ENCODE data around the gene CTDSPL. TPM values are rescaled to one million over a fixed set of nuclear protein-coding genes. Genes with fewer than 3 reads are reported as not detected.
A peak's percentile ranks its signal among the peaks of the same experiment; 100 is the strongest.

CTDSPL gene
- total RNA-seq, 1 experiment from 2014 or later = not detected

DNA sequence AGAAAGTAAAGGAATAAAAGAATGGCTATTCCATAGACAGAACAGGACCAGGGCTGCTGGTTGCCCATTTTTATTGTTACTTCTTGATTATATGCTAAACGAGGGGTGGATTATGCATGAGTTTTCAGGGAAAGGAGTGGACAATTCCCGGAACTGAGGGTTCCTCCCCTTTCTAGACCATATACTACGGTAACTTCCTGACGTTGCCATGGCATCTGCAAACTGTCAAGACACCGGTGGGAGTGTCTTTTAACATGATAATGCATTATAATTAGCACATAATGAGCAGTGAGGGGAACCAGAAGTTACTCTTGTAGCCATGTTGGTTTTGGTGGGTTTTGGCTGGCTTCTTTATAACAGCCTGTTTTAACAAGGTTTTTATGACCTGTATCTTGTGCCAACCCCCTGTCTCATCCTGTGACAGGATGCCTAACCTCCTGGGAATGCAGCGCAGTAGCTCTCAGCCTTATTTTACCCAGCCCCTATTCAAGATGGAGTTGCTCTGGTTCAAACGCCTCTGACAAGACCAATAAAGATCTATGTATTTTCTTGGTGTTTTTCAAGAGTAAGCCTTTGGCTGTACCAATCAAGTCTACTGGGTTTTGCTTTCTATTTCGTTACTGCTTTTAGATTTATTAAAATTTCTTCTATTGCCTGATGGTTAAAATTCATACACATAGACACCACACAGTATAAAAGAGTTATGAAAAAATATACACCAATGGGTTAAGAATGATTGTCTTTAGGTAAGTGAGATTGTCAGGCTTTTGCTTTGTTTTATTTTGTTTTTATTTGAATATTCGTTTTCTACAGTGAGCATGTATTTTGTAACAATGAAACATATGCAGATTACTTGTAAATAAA, 37.4 kb upstream of the CTDSPL start:
- Histone ChIP-seq H3K27ac (ENCODE audit: low read length) (no peak overlapping the region), H3K36me3 (ENCODE audit: insufficient read depth, low read length) (no peaks in the 10 kb centered on the region), H3K9me2 (replicated peaks; ENCODE audit: insufficient read depth, low read length) (no peaks in the 10 kb centered on the region), H3K9me3 (ENCODE audit: low read length) (no peaks in the 10 kb centered on the region), H3K4me3 (ENCODE audit: low read length) (no peak overlapping the region), H2AFZ (ENCODE audit: low read length) (no peak overlapping the region), H4K20me1 (ENCODE audit: insufficient read depth, low read depth, low read length) (no peaks in the 10 kb centered on the region), H3K79me2 (ENCODE audit: low read length) (no peaks in the 10 kb centered on the region), H3K9ac (ENCODE audit: low read length) (no peak overlapping the region), H3K4me2 (ENCODE audit: low read depth, low read length, poor library complexity, severe bottlenecking) (no peak overlapping the region), H3K27me3 (ENCODE audit: low read length) (no peaks in the 10 kb centered on the region), H3K4me1 (ENCODE audit: low read length) (no peaks in the 10 kb centered on the region)
- DNase-seq = no peak

DNA sequence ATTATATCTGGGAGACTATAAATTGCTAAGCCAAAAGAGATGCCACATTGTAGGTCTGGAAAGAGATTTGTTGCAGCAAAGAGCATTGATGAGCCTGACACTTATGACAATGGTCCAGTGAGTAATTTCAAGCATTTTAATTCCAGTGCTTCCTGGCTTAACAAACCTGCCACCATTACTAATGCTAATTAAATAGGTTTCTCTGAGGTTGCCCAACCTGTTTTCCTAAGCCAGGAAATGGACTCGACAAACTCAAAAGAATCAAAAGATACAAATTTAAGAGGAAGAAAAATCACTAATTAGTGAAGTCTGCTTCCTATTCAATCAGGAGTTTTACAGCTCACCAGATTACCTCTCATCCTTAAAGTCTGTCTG, 36.7 kb upstream of the CTDSPL start:
- no peaks in the 10 kb centered on the region for H3K36me3 ChIP-seq (ENCODE audit: insufficient read depth, low read length)
- H3K9ac ChIP-seq (ENCODE audit: low read length) = no peak overlapping the region
- H2AFZ ChIP-seq (ENCODE audit: low read length) = no peak overlapping the region
- H4K20me1 ChIP-seq (ENCODE audit: insufficient read depth, low read depth, low read length) = no peaks in the 10 kb centered on the region
- H3K4me3 ChIP-seq (ENCODE audit: low read length) = no peak overlapping the region
- no peak overlapping the region for H3K4me2 ChIP-seq (ENCODE audit: low read depth, low read length, poor library complexity, severe bottlenecking)
- H3K9me3 ChIP-seq (ENCODE audit: low read length) = no peaks in the 10 kb centered on the region
- H3K9me2 ChIP-seq (replicated peaks; ENCODE audit: insufficient read depth, low read length) = no peaks in the 10 kb centered on the region
- no peaks in the 10 kb centered on the region for H3K79me2 ChIP-seq (ENCODE audit: low read length)
- H3K27me3 ChIP-seq (ENCODE audit: low read length) = no peaks in the 10 kb centered on the region
- H3K27ac ChIP-seq (ENCODE audit: low read length) = no peak overlapping the region
- DNase-seq = no peak
- H3K4me1 ChIP-seq (ENCODE audit: low read length) = no peaks in the 10 kb centered on the region

DNA sequence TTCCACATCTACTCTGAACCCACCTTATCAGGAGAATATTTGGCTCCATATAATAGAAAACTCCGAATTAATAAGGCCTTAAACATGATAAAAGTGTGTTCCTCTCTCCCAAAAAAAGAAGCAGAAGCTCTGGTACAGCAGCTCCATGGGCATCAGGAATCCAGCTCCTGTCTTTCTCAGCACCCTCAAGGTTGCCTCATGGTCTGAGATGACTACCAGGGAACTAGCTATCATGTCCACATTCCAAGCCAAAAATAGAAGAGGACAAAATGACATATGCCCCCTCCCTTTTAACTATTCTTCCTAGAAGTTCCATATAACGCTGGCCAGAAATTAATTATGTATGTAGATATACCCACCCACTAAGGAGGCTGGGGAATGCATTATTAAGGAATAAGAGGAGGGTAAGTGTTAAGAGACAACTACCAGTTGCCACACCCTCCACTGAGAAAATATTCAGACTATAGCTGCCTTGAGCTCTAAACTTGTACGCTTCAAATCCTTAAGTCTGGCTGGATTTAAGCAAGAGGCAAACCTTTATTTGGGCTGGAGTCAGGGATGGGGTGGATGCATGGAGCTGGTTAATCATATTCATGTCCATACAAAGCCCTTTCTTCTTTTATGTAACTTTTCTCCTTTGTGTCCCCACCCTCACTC, 35.8 kb upstream of the CTDSPL start:
- no peaks in the 10 kb centered on the region for H4K20me1 ChIP-seq (ENCODE audit: insufficient read depth, low read depth, low read length)
- H3K4me2 ChIP-seq (ENCODE audit: low read depth, low read length, poor library complexity, severe bottlenecking) = no peak overlapping the region
- no peaks in the 10 kb centered on the region for H3K9me3 ChIP-seq (ENCODE audit: low read length)
- no peak overlapping the region for H2AFZ ChIP-seq (ENCODE audit: low read length)
- H3K9ac ChIP-seq (ENCODE audit: low read length) = no peak overlapping the region
- no peaks in the 10 kb centered on the region for H3K27me3 ChIP-seq (ENCODE audit: low read length)
- H3K36me3 ChIP-seq (ENCODE audit: insufficient read depth, low read length) = no peaks in the 10 kb centered on the region
- no peak overlapping the region for H3K27ac ChIP-seq (ENCODE audit: low read length)
- H3K4me1 ChIP-seq (ENCODE audit: low read length) = no peaks in the 10 kb centered on the region
- no peaks in the 10 kb centered on the region for H3K9me2 ChIP-seq (replicated peaks; ENCODE audit: insufficient read depth, low read length)
- H3K79me2 ChIP-seq (ENCODE audit: low read length) = no peaks in the 10 kb centered on the region
- DNase-seq = no peak
- H3K4me3 ChIP-seq (ENCODE audit: low read length) = no peak overlapping the region

DNA sequence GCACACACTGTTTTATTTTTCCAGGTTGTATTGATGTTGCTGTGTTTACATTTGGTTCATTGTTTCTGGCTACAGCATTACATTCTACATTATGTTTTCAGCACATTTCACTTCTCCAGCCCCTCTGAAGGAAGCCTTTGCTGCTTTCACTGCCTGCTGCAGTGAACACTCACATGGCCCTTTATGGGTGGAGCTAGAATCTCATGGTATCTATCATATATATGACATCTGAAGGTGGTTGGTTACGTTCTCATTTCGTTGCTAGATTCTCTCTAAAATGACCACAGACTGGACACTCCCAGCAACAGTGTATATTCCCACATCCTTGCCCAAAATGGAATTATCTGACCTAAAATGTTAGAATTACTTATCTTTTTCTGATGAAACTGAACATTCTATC, 35.2 kb upstream of the CTDSPL start:
- Histone ChIP-seq H3K4me3 (ENCODE audit: low read length) (no peak overlapping the region), H3K79me2 (ENCODE audit: low read length) (no peaks in the 10 kb centered on the region), H3K4me2 (ENCODE audit: low read depth, low read length, poor library complexity, severe bottlenecking) (no peak overlapping the region), H3K9me2 (replicated peaks; ENCODE audit: insufficient read depth, low read length) (no peaks in the 10 kb centered on the region), H3K4me1 (ENCODE audit: low read length) (no peaks in the 10 kb centered on the region), H3K9ac (ENCODE audit: low read length) (no peak overlapping the region), H3K36me3 (ENCODE audit: insufficient read depth, low read length) (no peaks in the 10 kb centered on the region), H3K27ac (ENCODE audit: low read length) (no peak overlapping the region), H3K27me3 (ENCODE audit: low read length) (no peaks in the 10 kb centered on the region), H4K20me1 (ENCODE audit: insufficient read depth, low read depth, low read length) (no peaks in the 10 kb centered on the region), H2AFZ (ENCODE audit: low read length) (no peak overlapping the region), H3K9me3 (ENCODE audit: low read length) (no peaks in the 10 kb centered on the region)
- DNase-seq = no peak

DNA sequence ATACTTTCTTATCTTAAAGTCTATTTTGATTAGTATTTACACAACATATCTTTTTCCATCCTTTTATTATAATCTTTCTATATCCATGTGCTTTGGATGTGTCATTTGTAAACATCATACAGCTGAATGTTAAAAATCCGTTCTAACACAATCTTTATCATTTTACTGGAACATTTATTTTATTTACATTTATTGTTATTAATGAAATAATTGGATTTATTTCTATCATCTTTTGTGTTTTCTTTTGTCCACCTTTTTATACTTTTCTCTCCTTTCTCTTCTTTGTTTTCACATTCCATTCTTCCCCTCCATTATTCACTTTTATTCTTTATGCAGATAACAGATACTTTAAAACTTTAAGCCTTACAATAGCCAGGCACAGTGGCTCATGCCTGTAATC, 34.7 kb upstream of the CTDSPL start:
- no peak for DNase-seq
- Histone ChIP-seq H3K4me1 (ENCODE audit: low read length) (no peaks in the 10 kb centered on the region), H3K27me3 (ENCODE audit: low read length) (no peaks in the 10 kb centered on the region)

DNA sequence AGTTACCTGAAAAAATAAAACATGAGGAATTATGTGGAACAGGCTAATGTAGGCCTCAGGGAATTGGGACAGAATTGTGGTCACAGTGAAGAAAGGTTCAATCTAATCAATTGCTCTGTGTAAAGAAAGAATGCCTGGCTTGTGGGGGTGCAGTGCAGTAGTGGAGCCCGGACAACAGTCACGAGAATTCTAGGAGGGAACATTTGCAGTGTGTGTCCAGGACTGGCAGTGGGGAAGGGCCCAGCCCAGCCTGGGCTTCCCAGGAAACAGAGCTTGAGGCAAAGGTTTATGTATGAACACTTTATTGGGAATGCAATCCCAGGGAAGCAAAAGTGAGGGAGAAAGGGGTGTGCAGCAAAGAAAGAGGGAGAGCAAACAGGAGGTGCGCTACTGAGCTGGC, 29.2 kb upstream of the CTDSPL start:
- H3K27ac ChIP-seq (ENCODE audit: low read length) = no peak overlapping the region
- no peak for DNase-seq

More for the DNA sequence above, 34.7 kb upstream of the CTDSPL start:
- no peaks in the 10 kb centered on the region for H3K79me2 ChIP-seq (ENCODE audit: low read length)
- H2AFZ ChIP-seq (ENCODE audit: low read length) = no peak overlapping the region
- no peaks in the 10 kb centered on the region for H3K9me3 ChIP-seq (ENCODE audit: low read length)
- H3K4me2 ChIP-seq (ENCODE audit: low read depth, low read length, poor library complexity, severe bottlenecking) = no peak overlapping the region
- no peaks in the 10 kb centered on the region for H3K36me3 ChIP-seq (ENCODE audit: insufficient read depth, low read length)
- H3K9me2 ChIP-seq (replicated peaks; ENCODE audit: insufficient read depth, low read length) = no peaks in the 10 kb centered on the region
- H4K20me1 ChIP-seq (ENCODE audit: insufficient read depth, low read depth, low read length) = no peaks in the 10 kb centered on the region
- H3K4me3 ChIP-seq (ENCODE audit: low read length) = no peak overlapping the region
- H3K9ac ChIP-seq (ENCODE audit: low read length) = no peak overlapping the region
- no peak overlapping the region for H3K27ac ChIP-seq (ENCODE audit: low read length)

DNA sequence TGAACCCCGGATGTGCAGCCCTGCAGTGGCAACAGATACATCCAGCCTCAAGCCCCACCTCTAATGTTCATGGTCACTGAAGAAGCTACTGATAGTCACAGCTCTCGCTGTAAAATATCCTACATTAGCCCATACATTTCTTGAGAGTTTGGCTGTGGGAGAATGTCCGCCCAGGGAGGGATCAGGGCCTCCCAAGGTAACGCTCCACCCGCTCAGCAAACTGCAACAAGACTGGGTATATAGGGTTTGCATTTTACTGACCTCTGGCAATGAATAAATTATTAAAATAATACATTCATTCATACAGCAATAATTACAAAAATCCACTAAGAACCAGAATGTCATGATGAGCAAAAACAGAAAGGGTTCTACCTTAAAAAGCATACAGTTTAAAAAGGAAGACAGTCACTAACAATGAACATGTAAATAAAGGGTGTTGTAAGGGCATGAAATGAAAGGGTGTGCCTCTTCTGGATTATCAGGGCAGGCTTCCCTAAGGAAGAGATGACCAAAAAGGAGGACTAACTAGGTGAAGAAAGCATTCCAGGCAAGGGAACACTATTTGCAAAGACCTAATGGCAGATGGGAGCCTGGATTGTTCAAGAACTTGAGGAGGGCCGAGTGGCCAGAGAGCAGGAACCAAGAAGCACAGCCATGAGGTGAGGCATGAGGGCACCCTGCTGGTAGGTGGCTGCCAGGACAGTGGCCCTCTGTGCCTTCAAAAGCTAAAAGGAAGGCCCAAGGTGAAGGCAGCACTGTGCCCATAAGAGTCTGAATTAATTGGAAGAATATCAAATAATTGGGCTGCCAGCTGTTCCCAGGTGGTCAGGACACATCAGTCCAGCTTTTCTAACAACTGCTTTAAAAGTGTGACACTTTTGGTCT, 28.1 kb upstream of the CTDSPL start:
- H3K36me3 ChIP-seq (ENCODE audit: insufficient read depth, low read length) = no peaks in the 10 kb centered on the region
- no peaks in the 10 kb centered on the region for H4K20me1 ChIP-seq (ENCODE audit: insufficient read depth, low read depth, low read length)
- H3K4me2 ChIP-seq (ENCODE audit: low read depth, low read length, poor library complexity, severe bottlenecking) = no peak overlapping the region
- H3K4me1 ChIP-seq (ENCODE audit: low read length) = no peaks in the 10 kb centered on the region
- H3K9me2 ChIP-seq (replicated peaks; ENCODE audit: insufficient read depth, low read length) = no peaks in the 10 kb centered on the region
- 0 out of 2 replicates have a peak overlapping the region, but pooled peaks have one; percentile 32 for H2AFZ ChIP-seq (ENCODE audit: low read length)
- DNase-seq = peak; percentile 59
- H3K9ac ChIP-seq (ENCODE audit: low read length) = no peak overlapping the region
- H3K9me3 ChIP-seq (ENCODE audit: low read length) = no peaks in the 10 kb centered on the region
- no peak overlapping the region for H3K27ac ChIP-seq (ENCODE audit: low read length)
- H3K27me3 ChIP-seq (ENCODE audit: low read length) = no peaks in the 10 kb centered on the region
- no peak overlapping the region for H3K4me3 ChIP-seq (ENCODE audit: low read length)
- H3K79me2 ChIP-seq (ENCODE audit: low read length) = no peaks in the 10 kb centered on the region

More for the DNA sequence above, 29.2 kb upstream of the CTDSPL start:
- Histone ChIP-seq H3K4me2 (ENCODE audit: low read depth, low read length, poor library complexity, severe bottlenecking) (no peak overlapping the region), H3K9me2 (replicated peaks; ENCODE audit: insufficient read depth, low read length) (no peaks in the 10 kb centered on the region), H3K79me2 (ENCODE audit: low read length) (no peaks in the 10 kb centered on the region), H3K9ac (ENCODE audit: low read length) (no peak overlapping the region), H3K4me3 (ENCODE audit: low read length) (no peak overlapping the region), H4K20me1 (ENCODE audit: insufficient read depth, low read depth, low read length) (no peaks in the 10 kb centered on the region), H2AFZ (ENCODE audit: low read length) (no peak overlapping the region), H3K36me3 (ENCODE audit: insufficient read depth, low read length) (no peaks in the 10 kb centered on the region), H3K4me1 (ENCODE audit: low read length) (no peaks in the 10 kb centered on the region), H3K9me3 (ENCODE audit: low read length) (no peaks in the 10 kb centered on the region), H3K27me3 (ENCODE audit: low read length) (no peaks in the 10 kb centered on the region)

DNA sequence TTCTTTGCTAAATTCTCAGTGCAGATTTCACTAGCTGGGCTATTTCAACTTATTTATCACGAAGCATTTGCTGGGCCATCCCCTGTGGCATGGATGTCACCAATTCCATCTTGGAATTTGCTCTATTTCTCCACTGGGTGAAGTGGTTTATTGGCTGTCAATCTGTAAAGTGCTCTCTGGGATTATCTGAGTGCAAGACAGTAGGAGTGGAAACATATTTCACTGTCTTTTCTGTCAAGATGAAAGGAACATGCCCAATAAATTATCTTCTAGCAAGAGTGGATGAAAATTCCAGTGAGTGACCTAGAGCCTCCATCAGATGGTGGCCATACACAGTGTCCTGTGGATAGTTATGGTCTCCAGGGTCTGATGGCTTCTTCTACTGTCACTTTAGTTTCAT, 25.1 kb upstream of the CTDSPL start:
- Histone ChIP-seq H3K9me3 (ENCODE audit: low read length) (no peaks in the 10 kb centered on the region), H3K4me2 (ENCODE audit: low read depth, low read length, poor library complexity, severe bottlenecking) (no peak overlapping the region), H3K36me3 (ENCODE audit: insufficient read depth, low read length) (no peaks in the 10 kb centered on the region), H4K20me1 (ENCODE audit: insufficient read depth, low read depth, low read length) (no peaks in the 10 kb centered on the region), H3K27me3 (ENCODE audit: low read length) (no peaks in the 10 kb centered on the region), H3K4me1 (ENCODE audit: low read length) (no peaks in the 10 kb centered on the region), H3K4me3 (ENCODE audit: low read length) (no peak overlapping the region), H3K9me2 (replicated peaks; ENCODE audit: insufficient read depth, low read length) (no peaks in the 10 kb centered on the region), H3K9ac (ENCODE audit: low read length) (no peak overlapping the region), H2AFZ (ENCODE audit: low read length) (no peak overlapping the region), H3K79me2 (ENCODE audit: low read length) (no peaks in the 10 kb centered on the region), H3K27ac (ENCODE audit: low read length) (no peak overlapping the region)
- no peak for DNase-seq

Measured in Karpas-422 (cell line).